H1 (cell line): ENCODE results near the gene VPS51. TPM values are rescaled to one million over a fixed set of nuclear protein-coding genes. Genes with fewer than 3 reads are reported as not detected.
A peak's percentile ranks its signal among the peaks of the same experiment; 100 is the strongest.

Experiments used
- CTCF ChIA-PET: fragments of 300-600 bp; sonication (Branson Sonifier 250); formaldehyde crosslinking; loops from one replicate; lab custom pipeline; 2021; ENCODE audit not compliant: partially characterized antibody; lab: Charles Lee
- POLR2A ChIA-PET: fragments of 300-600 bp; sonication (Branson Sonifier 250); formaldehyde crosslinking; loops from one replicate; lab custom pipeline; 2021; ENCODE audit warnings: inconsistent platforms; ENCODE audit not compliant: partially characterized antibody; lab: Charles Lee
- DNase-seq, 2 experiments: peaks; one replicate each; pipeline versions ENCODE4 v3.0.0 to v3.0.0-alpha.2; 2010 to 2022; ENCODE audit warnings: low spot score in 2 of 2, low read depth in 1 of 2, mixed read lengths in 1 of 2
- FAIRE-seq: peaks from 2 replicates; lab custom pipeline; 2011; peaks lifted over from hg19 to GRCh38; lab: Jason Lieb, UNC
- H2AFZ ChIP-seq: 2 replicates; pipeline ENCODE4 v1.8.1; 2012; ENCODE audit warnings: low read length, inconsistent platforms
- H2AK5ac ChIP-seq: 2 replicates; pipeline ENCODE4 v1.6.1; 2013; ENCODE audit warnings: low read depth, low read length
- H2BK120ac ChIP-seq: replicated peaks from 2 replicates; pipeline ENCODE3; 2013; ENCODE audit warnings: low read depth, low read length, inconsistent platforms
- H2BK12ac ChIP-seq: 2 replicates; pipeline ENCODE4 v1.6.1; 2013; ENCODE audit warnings: low read depth, low read length
- H2BK15ac ChIP-seq: 2 replicates; pipeline ENCODE4 v1.6.1; 2013; ENCODE audit warnings: low read length
- H2BK20ac ChIP-seq: 2 replicates; pipeline ENCODE4 v1.6.1; 2013; ENCODE audit warnings: low read length
- H2BK5ac ChIP-seq: 2 replicates; pipeline ENCODE4 v1.6.1; 2013; ENCODE audit warnings: low read depth, low read length
- H3K14ac ChIP-seq: 2 replicates; pipeline ENCODE4 v1.6.1; 2013; ENCODE audit warnings: inconsistent platforms; ENCODE audit not compliant: insufficient read length
- H3K18ac ChIP-seq: 2 replicates; pipeline ENCODE4 v1.6.1; 2013; ENCODE audit warnings: low read length; ENCODE audit errors: extremely low read depth
- H3K23ac ChIP-seq: 2 replicates; pipeline ENCODE4 v1.6.1; 2013; ENCODE audit warnings: inconsistent platforms; ENCODE audit not compliant: insufficient read length
- H3K23me2 ChIP-seq: 2 replicates; pipeline ENCODE4 v1.6.1; 2013; ENCODE audit warnings: low read depth, low read length
- H3K27ac ChIP-seq: 2 replicates; pipeline ENCODE4 v1.6.1; 2011; ENCODE audit warnings: low read depth, low read length, inconsistent platforms
- H3K27me3 ChIP-seq, 4 experiments: replicated peaks in 1 of 4; 1 replicate in 1 of 4; 2 replicates in 3 of 4; pipeline versions ENCODE4 v1.6.1 to v1.8.1; 2011 to 2013; ENCODE audit warnings: low read length in 3 of 4, mild to moderate bottlenecking in 3 of 4, inconsistent platforms in 2 of 4, mixed read lengths in 2 of 4, moderate library complexity in 1 of 4; ENCODE audit not compliant: control insufficient read depth in 3 of 4, insufficient read depth in 3 of 4; ENCODE audit errors: extremely low read depth in 1 of 4
- H3K36me3 ChIP-seq, 4 experiments: 2 replicates each; pipeline versions ENCODE4 v1.6.1 to v1.8.1; 2011 to 2013; ENCODE audit warnings: mild to moderate bottlenecking in 4 of 4, low read length in 3 of 4, moderate library complexity in 2 of 4, control low read depth in 1 of 4, inconsistent platforms in 1 of 4; ENCODE audit not compliant: insufficient read depth in 4 of 4, control insufficient read depth in 2 of 4
- H3K4ac ChIP-seq: replicated peaks from 2 replicates; pipeline ENCODE3; 2013; ENCODE audit warnings: low read length, low read depth, mixed read lengths, inconsistent platforms; ENCODE audit not compliant: insufficient read length
- H3K4me1 ChIP-seq, 4 experiments: replicated peaks in 1 of 4; 1 replicate in 1 of 4; 2 replicates in 3 of 4; pipeline versions ENCODE4 v1.6.1 to v1.8.1; 2011 to 2013; ENCODE audit warnings: low read length in 3 of 4, inconsistent platforms in 2 of 4, mixed read lengths in 1 of 4; ENCODE audit not compliant: insufficient read depth in 4 of 4, control insufficient read depth in 3 of 4
- H3K4me2 ChIP-seq, 2 experiments: 2 replicates each; pipeline versions ENCODE4 v1.6.1 to v1.8.1; 2011 to 2013; ENCODE audit warnings: low read depth in 2 of 2, low read length in 2 of 2, control low read depth in 1 of 2, inconsistent platforms in 1 of 2, mild to moderate bottlenecking in 1 of 2; ENCODE audit not compliant: insufficient read depth in 1 of 2
- H3K4me3 ChIP-seq, 4 experiments: fragments of 200-600, 300-600 bp in 1 of 4; sonication (generic), shearing (Covaris generic), sonication (Bioruptor Twin) in 1 of 4; 2 replicates each; pipeline versions ENCODE4 v1.5.1 to v1.8.1; 2011 to 2016; ENCODE audit warnings: low read length in 4 of 4, low read depth in 3 of 4, control low read depth in 2 of 4, inconsistent platforms in 2 of 4, mild to moderate bottlenecking in 2 of 4, mixed read lengths in 1 of 4, moderate library complexity in 1 of 4; ENCODE audit not compliant: insufficient read depth in 2 of 4; ENCODE audit errors: extremely low read depth in 1 of 4
- H3K56ac ChIP-seq: replicated peaks from 2 replicates; pipeline ENCODE3; 2013; ENCODE audit warnings: low read depth, mild to moderate bottlenecking, mixed read lengths, low read length, inconsistent platforms; ENCODE audit not compliant: insufficient read length
- H3K79me1 ChIP-seq: 2 replicates; pipeline ENCODE4 v1.6.1; 2013; ENCODE audit warnings: low read depth, low read length, control low read depth
- H3K79me2 ChIP-seq, 2 experiments: 2 replicates each; pipeline versions ENCODE4 v1.6.1 to v1.8.1; 2012 to 2013; ENCODE audit warnings: low read length in 2 of 2, mild to moderate bottlenecking in 2 of 2, inconsistent platforms in 1 of 2; ENCODE audit not compliant: insufficient read depth in 2 of 2, control insufficient read depth in 1 of 2
- H3K9ac ChIP-seq, 4 experiments: replicated peaks in 1 of 4; 1 replicate in 1 of 4; 2 replicates in 3 of 4; pipeline versions ENCODE4 v1.6.1 to v1.8.1; 2011 to 2013; ENCODE audit warnings: low read depth in 3 of 4, low read length in 3 of 4, control low read depth in 2 of 4, mild to moderate bottlenecking in 2 of 4, moderate library complexity in 2 of 4, inconsistent platforms in 1 of 4; ENCODE audit errors: extremely low read depth in 1 of 4
- H3K9me3 ChIP-seq, 2 experiments: 2 replicates each; pipeline versions ENCODE4 v1.6.1 to v1.8.1; 2012 to 2013; ENCODE audit warnings: mild to moderate bottlenecking in 2 of 2, moderate library complexity in 2 of 2, control low read depth in 1 of 2, inconsistent platforms in 1 of 2, low read depth in 1 of 2, low read length in 1 of 2, mixed read lengths in 1 of 2; ENCODE audit not compliant: insufficient read depth in 2 of 2
- H4K20me1 ChIP-seq, 2 experiments: replicated peaks in 1 of 2; 2 replicates each; pipeline versions ENCODE3 to v1.8.1; 2011 to 2013; ENCODE audit warnings: inconsistent platforms in 2 of 2, low read length in 2 of 2, mild to moderate bottlenecking in 1 of 2; ENCODE audit not compliant: insufficient read depth in 2 of 2, control insufficient read depth in 1 of 2
- H4K5ac ChIP-seq: 2 replicates; pipeline ENCODE4 v1.6.1; 2013; ENCODE audit warnings: low read length, low read depth, mixed read lengths, inconsistent platforms; ENCODE audit not compliant: insufficient read length
- H4K8ac ChIP-seq: 2 replicates; pipeline ENCODE4 v1.8.0; 2013; ENCODE audit warnings: mild to moderate bottlenecking, moderate library complexity, low read length, inconsistent platforms; ENCODE audit not compliant: insufficient read depth; ENCODE audit errors: extremely low read depth
- H4K91ac ChIP-seq: replicated peaks from 2 replicates; pipeline ENCODE3; 2013; ENCODE audit warnings: low read length, mixed read lengths, inconsistent platforms; ENCODE audit not compliant: insufficient read length
- ATF3 ChIP-seq: IDR thresholded peaks from 2 replicates; pipeline ENCODE4 v1.6.1; 2011; ENCODE audit warnings: low read depth, mild to moderate bottlenecking, low read length; ENCODE audit not compliant: insufficient read depth
- CBX8 ChIP-seq: fragments of 300-800, 300-1000 bp; sonication (generic); IDR thresholded peaks from 2 replicates; pipeline ENCODE4 v1.7.1; 2016; ENCODE audit warnings: low read depth, low read length, borderline replicate concordance
- KDM4A ChIP-seq: IDR thresholded peaks from one replicate; pipeline ENCODE4 v1.7.1; 2012; ENCODE audit warnings: low read depth, mild to moderate bottlenecking, moderate library complexity, low read length, inconsistent platforms; ENCODE audit not compliant: severe bottlenecking
- POLR2AphosphoS5 ChIP-seq: IDR thresholded peaks from 2 replicates; pipeline ENCODE4 v1.6.1; 2011; ENCODE audit warnings: low read depth, low read length
- SIN3A ChIP-seq, 2 experiments: IDR thresholded peaks in 1 of 2; conservative IDR thresholded peaks in 1 of 2; 2 replicates each; pipeline ENCODE4 v1.6.1; 2011 to 2012; ENCODE audit warnings: low read length in 2 of 2, improper control_type of control experiment in 1 of 2, low read depth in 1 of 2, mild to moderate bottlenecking in 1 of 2
- SP4 ChIP-seq: IDR thresholded peaks from 2 replicates; pipeline ENCODE4 v1.6.1; 2012; ENCODE audit warnings: low read length, inconsistent platforms
- TBP ChIP-seq: IDR thresholded peaks from 2 replicates; pipeline ENCODE4 v1.6.1; 2011; ENCODE audit warnings: low read depth, low read length, improper control_type of control experiment
- TEAD4 ChIP-seq: IDR thresholded peaks from 2 replicates; pipeline ENCODE4 v1.6.1; 2012; ENCODE audit warnings: low read depth, low read length, inconsistent platforms, mixed read lengths
- WGBS, 2 experiments: shearing (Covaris generic) in 1 of 2; methylation state at CpG; one replicate each; pipeline versions ENCODE4 v1.1.6 to v1.1.7; 2013 to 2015; ENCODE audit warnings: low lambda C conversion rate in 2 of 2, mixed read lengths in 2 of 2, inconsistent platforms in 1 of 2, low coverage in 1 of 2, missing lambda C conversion rate in 1 of 2; ENCODE audit not compliant: insufficient replicate concordance in 2 of 2, insufficient coverage in 1 of 2, insufficient read length in 1 of 2; ENCODE audit errors: extremely low coverage in 1 of 2, missing lambda C conversion rate in 1 of 2; 5-methylcytosine and 5-hydroxymethylcytosine counted together
- polyA plus RNA-seq, 7 experiments: library from polyadenylated mRNA; depleted of rRNA in 3 of 7; stranded (reverse) in 5 of 7; unstranded in 2 of 7; fragments of >200 nt in 5 of 7; fragments of 200-250 nt in 2 of 7; gene quantifications; 1 replicate in 5 of 7; 2 replicates in 1 of 7; 4 replicates in 1 of 7; pipeline versions ENCODE4 v1.2.1 to v1.2.3, GENCODE V29; 2011 to 2013; ENCODE audit warnings: missing spikeins in 2 of 7, mixed read lengths in 2 of 7
- total RNA-seq: library from RNA; stranded (reverse); fragmentation: NEBNext Ultra II Directional; extraction: Animal tissue kit (Norgen Biotek cat#: 25700); gene quantifications from 2 replicates; pipeline ENCODE4 v1.2.1, GENCODE V29; 2021
- TF ChIP-seq, protein P1 (sequence below): IDR thresholded peaks from 2 replicates; pipeline ENCODE4 v1.6.1; 2012; ENCODE audit warnings: inconsistent platforms

VPS51 gene
- total and polyA plus RNA-seq, 2 of the 8 experiments (the other 6 are each of a cell fraction or from before 2014, with no cell fraction given), result 97.4 to 142 TPM

GRCh38 chr11:65047581-65048422 is 48.2 kb upstream of the VPS51 start:
- no peak overlapping the region for H3K56ac ChIP-seq
- no peak overlapping the region for H3K9ac ChIP-seq
- POLR2A ChIA-PET, result interaction anchor here (1.0 to 2.1 kb wide), 4 partner anchors 10 to 71 kb away, joined by 3 to 8 read pairs (median 4); partner anchors contain the start of genes ARL2, NAALADL1 and VPS51
- CTCF ChIA-PET, result interaction anchor here (0.6 to 1.9 kb wide), 8 partner anchors 14 to 206 kb away, joined by 3 to 9 read pairs (median 3); partner anchors contain the start of gene CDCA5
- peaks cover 0 to 6% of the 10 kb centered on the region in 2 experiments; a peak in 2 of 4 replicates for H3K79me2 ChIP-seq
- H3K4me1 ChIP-seq, result peaks cover 0 to 10% (median 7%) of the 10 kb centered on the region in 4 experiments; a peak in 5 of 7 replicates
- H2AFZ ChIP-seq, result peak overlapping the region; percentile 47
- no peak overlapping the region for H3K27ac ChIP-seq
- no peak overlapping the region for H3K4ac ChIP-seq
- no peak overlapping the region for H3K23ac ChIP-seq
- H2BK12ac ChIP-seq, result 0 out of 2 replicates have a peak overlapping the region, but pooled peaks have one; percentile 27
- peaks cover 10 to 11% of the 10 kb centered on the region in 2 experiments for H4K20me1 ChIP-seq
- H2BK15ac ChIP-seq, result peak overlapping the region; percentile 88; the same call in 1 of the 2 replicates
- H3K23me2 ChIP-seq, result no peaks in the 10 kb centered on the region; the same call in 1 of the 2 replicates
- no peak overlapping the region for H4K5ac ChIP-seq
- no peaks in the 10 kb centered on the region for H3K9me3 ChIP-seq
- H2AK5ac ChIP-seq, result no peak overlapping the region; the same call in 1 of the 2 replicates
- peaks cover 3 to 12% (median 6%) of the 10 kb centered on the region in 4 experiments; a peak in 4 of 8 replicates for H3K36me3 ChIP-seq
- peaks cover 2% of the 10 kb centered on the region; the same call in 1 of the 2 replicates for H3K79me1 ChIP-seq
- peaks cover 0 to 9% (median 3%) of the 10 kb centered on the region in 4 experiments; a peak in 3 of 7 replicates for H3K27me3 ChIP-seq
- peak overlapping the region; percentile 66 to 72 for H3K4me2 ChIP-seq
- no peak overlapping the region for H2BK20ac ChIP-seq
- WGBS, 2 experiments, result 28% methylated on average over 34 of the region's 56 CpGs; no CpG with 5 or more reads in 1 of the 2 experiments
- H2BK120ac ChIP-seq, result no peak overlapping the region
- H3K18ac ChIP-seq, result peak overlapping the region; percentile 14; the same call in 1 of the 2 replicates
- no peak overlapping the region for H3K14ac ChIP-seq
- peak in 1 of 2 experiments; percentile 64 for DNase-seq
- H4K8ac ChIP-seq, result peak overlapping the region; percentile 80
- H3K4me3 ChIP-seq, result peak overlapping the region; percentile 8 to 54 (median 35)
- no peak overlapping the region for H2BK5ac ChIP-seq
- no peak overlapping the region for H4K91ac ChIP-seq
- FAIRE-seq, result no peak
- TF ChIP-seq, protein P1, sequence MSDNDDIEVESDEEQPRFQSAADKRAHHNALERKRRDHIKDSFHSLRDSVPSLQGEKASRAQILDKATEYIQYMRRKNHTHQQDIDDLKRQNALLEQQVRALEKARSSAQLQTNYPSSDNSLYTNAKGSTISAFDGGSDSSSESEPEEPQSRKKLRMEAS, result 0 out of 2 replicates have a peak, but pooled peaks have one; percentile 5
- TF ChIP-seq SP4 (no peak), POLR2AphosphoS5 (no peak), ATF3 (no peak), CBX8 (no peak), TBP (no peak), SIN3A (conservative IDR thresholded peaks at IDR 0.05 in 1 of 2, IDR thresholded peaks at IDR 0.05 in 1 of 2; ENCODE audit: low read depth in 1 of 2, low read length in 2 of 2) (0 out of 4 replicates have a peak, but pooled peaks of 1 of the 2 experiments have one; percentile 22), KDM4A (peak; percentile 35), TEAD4 (no peak)
